ENCODE data around the gene SLC29A2. TPM values are rescaled to one million over a fixed set of nuclear protein-coding genes. Genes with fewer than 3 reads are reported as not detected.

The SLC29A2 gene
- total and polyA plus RNA-seq, 2 of the 8 experiments (the other 6 are each of a cell fraction or from before 2014, with no cell fraction given), result 29.3 to 31.6 TPM

GRCh38 chr11:66335531-66336233, 35.9 kb downstream of the SLC29A2 start (continued):
- TF ChIP-seq ATF3 (IDR thresholded peaks at IDR 0.05; ENCODE audit: insufficient read depth, low read depth, low read length) (no peak), NRF1 (IDR thresholded peaks at IDR 0.05; ENCODE audit: low read depth, low read length) (no peak), RXRA (IDR thresholded peaks at IDR 0.05; ENCODE audit: insufficient read depth, low read depth, low read length) (no peak), KDM5A (IDR thresholded peaks at IDR 0.05; ENCODE audit: low read length) (no peak), YY1 (IDR thresholded peaks at IDR 0.05; ENCODE audit: low read depth, low read length) (no peak)
